NCI-H69 (cell line): ENCODE data around the gene NAGK.
A peak's percentile ranks its signal among the peaks of the same experiment; 100 is the strongest.
"Not testable (repeated sequence)": the region's sequence is repeated elsewhere in the genome, so short reads cannot be mapped to it uniquely, and the experiment has no call there.

ENCODE experiments used
- DNase-seq: peaks from one replicate; lab custom pipeline; 2025; lab: John Stamatoyannopoulos, UW

Gene NAGK

GRCh38 chr2:71068218-71069035 is at the start of gene NAGK:
TSS of gene NAGK (plus strand) at chr2:71068648. CDS start at chr2:71068684, 36 bp downstream.
- peak; percentile 93 for DNase-seq

GRCh38 chr2:71019989-71020388 is 48.5 kb upstream of the NAGK start:
- DNase-seq = not testable (repeated sequence)

- not testable (repeated sequence) for DNase-seq
These were observed 47.1 kb upstream of the NAGK start for GRCh38 chr2:71021394-71021793.

GRCh38 chr2:71023553-71024243 is 44.8 kb upstream of the NAGK start:
- DNase-seq = not testable (repeated sequence)

GRCh38 chr2:71036296-71036695 is 32.2 kb upstream of the NAGK start:
- not testable (repeated sequence) for DNase-seq

GRCh38 chr2:71042287-71042686 is 26.2 kb upstream of the NAGK start:
- DNase-seq = no peak

- no peak for DNase-seq
These were observed 24.7 kb upstream of the NAGK start for GRCh38 chr2:71043531-71044407.

- no peak for DNase-seq
These were observed 23.3 kb upstream of the NAGK start for GRCh38 chr2:71045151-71045550.

- DNase-seq = no peak
These were observed 22.4 kb upstream of the NAGK start for GRCh38 chr2:71045865-71046548.

- DNase-seq = no peak
These were observed 20.4 kb upstream of the NAGK start for GRCh38 chr2:71048096-71048495.

GRCh38 chr2:71049704-71050360 is 18.6 kb upstream of the NAGK start:
- not testable (repeated sequence) for DNase-seq

GRCh38 chr2:71055206-71055740 is 13.2 kb upstream of the NAGK start:
- not testable (repeated sequence) for DNase-seq

- no peak for DNase-seq
These were observed 8.2 kb upstream of the NAGK start for GRCh38 chr2:71060211-71060610.

- DNase-seq = no peak
These were observed 7.6 kb upstream of the NAGK start for GRCh38 chr2:71060871-71061270.

- DNase-seq = no peak
These were observed 5.2 kb upstream of the NAGK start for GRCh38 chr2:71063216-71063615.

- no peak for DNase-seq
These were observed 4.3 kb upstream of the NAGK start for GRCh38 chr2:71064110-71064611.

GRCh38 chr2:71064754-71065621 is 3.5 kb upstream of the NAGK start:
- DNase-seq = no peak

GRCh38 chr2:71066856-71067255 is 1.6 kb upstream of the NAGK start:
- no peak for DNase-seq

- peak; percentile 49 for DNase-seq
These were observed 756 bp upstream of the NAGK start for GRCh38 chr2:71067567-71068217.
